Kidney epithelial cell (primary cell): ENCODE results near the gene SLC35E4. TPM values are rescaled to one million over a fixed set of nuclear protein-coding genes. Genes with fewer than 3 reads are reported as not detected.

ENCODE experiments used
- DNase-seq: peaks from one replicate; pipeline ENCODE4 v3.0.0-alpha.2; 2010; ENCODE audit warnings: low read depth
- H3K27me3 ChIP-seq: 2 replicates; pipeline ENCODE4 v1.6.0; 2011; ENCODE audit warnings: low read length; ENCODE audit not compliant: control insufficient read depth, insufficient read depth
- H3K36me3 ChIP-seq: 2 replicates; pipeline ENCODE4 v1.5.1; 2011; ENCODE audit warnings: low read length; ENCODE audit not compliant: control insufficient read depth, insufficient read depth
- H3K4me3 ChIP-seq: 2 replicates; pipeline ENCODE4 v1.5.1; 2011; ENCODE audit warnings: low read depth, mild to moderate bottlenecking, control low read depth, low read length
- total RNA-seq: library from RNA; depleted of rRNA; stranded (reverse); fragments of >200 nt; gene quantifications from 2 replicates; pipeline ENCODE4 v1.2.3, GENCODE V29; 2015
- TF ChIP-seq, protein P1 (sequence below): IDR thresholded peaks from 2 replicates; pipeline ENCODE4 v1.5.1; 2011; ENCODE audit warnings: mild to moderate bottlenecking, moderate library complexity, low read length, control low read depth, inconsistent platforms; ENCODE audit not compliant: insufficient read depth, poor library complexity, severe bottlenecking

The SLC35E4 gene
- total RNA-seq, 1 donor from 2014 or later, result 8.3 TPM

DNA sequence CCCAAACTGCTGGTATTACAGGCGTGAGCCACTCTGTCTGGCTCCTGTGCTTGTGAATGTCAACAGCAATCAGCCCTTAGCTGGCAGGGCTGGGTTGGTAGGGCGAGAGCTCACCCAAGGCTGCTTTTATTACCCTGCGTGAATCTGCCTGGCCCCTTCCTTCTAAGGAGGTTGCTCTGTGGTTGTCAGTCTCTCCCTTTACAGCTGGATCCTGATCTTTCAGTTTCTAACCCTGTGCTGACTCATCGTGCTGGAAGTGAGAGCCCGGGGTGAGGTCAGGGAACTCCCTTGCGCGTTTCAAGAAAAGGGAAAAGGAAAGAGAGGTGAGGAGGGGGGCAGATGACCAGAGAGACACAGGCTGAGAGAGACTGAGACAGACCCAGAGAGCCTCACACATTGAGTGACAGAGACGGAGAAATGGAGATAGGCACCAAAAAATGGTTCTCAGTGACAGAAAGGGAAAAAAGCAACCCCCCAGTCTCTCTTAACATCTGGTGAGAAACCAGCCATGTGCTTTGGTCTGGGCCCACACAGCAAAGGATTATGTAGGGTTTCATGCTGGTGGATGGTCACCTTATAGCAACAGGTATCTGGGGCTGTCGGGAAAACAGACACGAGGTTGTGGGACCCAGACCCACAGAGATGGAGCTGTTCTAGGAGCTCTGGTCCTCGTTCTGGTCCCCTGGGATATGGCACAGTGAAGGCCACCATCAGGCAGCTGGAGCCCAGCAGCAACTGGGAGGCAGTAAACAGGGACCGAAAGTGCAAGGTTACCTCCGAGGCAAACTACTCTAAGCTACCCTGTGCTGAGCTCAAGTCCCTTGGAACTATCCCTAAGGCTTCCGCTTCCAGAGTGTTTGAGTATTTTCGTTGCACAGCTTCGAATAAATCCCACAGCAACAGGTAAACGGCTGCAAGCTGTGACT lies 26.1 kb upstream of the SLC35E4 start:
- TF ChIP-seq, protein P1, sequence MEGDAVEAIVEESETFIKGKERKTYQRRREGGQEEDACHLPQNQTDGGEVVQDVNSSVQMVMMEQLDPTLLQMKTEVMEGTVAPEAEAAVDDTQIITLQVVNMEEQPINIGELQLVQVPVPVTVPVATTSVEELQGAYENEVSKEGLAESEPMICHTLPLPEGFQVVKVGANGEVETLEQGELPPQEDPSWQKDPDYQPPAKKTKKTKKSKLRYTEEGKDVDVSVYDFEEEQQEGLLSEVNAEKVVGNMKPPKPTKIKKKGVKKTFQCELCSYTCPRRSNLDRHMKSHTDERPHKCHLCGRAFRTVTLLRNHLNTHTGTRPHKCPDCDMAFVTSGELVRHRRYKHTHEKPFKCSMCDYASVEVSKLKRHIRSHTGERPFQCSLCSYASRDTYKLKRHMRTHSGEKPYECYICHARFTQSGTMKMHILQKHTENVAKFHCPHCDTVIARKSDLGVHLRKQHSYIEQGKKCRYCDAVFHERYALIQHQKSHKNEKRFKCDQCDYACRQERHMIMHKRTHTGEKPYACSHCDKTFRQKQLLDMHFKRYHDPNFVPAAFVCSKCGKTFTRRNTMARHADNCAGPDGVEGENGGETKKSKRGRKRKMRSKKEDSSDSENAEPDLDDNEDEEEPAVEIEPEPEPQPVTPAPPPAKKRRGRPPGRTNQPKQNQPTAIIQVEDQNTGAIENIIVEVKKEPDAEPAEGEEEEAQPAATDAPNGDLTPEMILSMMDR, result no peak
- H3K27me3 ChIP-seq, result no peaks in the 10 kb centered on the region
- no peaks in the 10 kb centered on the region for H3K36me3 ChIP-seq
- no peak overlapping the region for H3K4me3 ChIP-seq
- DNase-seq, result peak; percentile 81

DNA sequence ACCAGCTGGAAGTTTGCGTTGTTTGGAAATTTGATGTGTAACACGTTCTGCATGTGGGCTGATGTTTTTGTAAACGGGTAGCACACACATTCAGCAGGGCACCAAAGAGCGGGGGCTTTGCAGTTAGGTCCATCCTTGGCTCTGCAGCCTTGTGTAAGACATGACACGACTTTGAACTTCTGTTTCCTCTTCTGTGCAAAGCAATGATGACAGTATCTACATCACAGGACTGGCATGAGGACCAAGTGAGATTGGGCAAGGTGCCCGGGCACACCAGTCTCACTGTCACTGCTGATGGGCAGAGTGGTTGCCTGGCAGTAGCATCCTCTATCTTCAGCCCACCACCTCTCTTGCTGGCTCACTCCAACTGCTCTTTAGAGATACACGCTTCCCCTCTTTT lies 25.3 kb upstream of the SLC35E4 start:
- H3K36me3 ChIP-seq, result no peaks in the 10 kb centered on the region
- DNase-seq, result no peak
- no peaks in the 10 kb centered on the region for H3K27me3 ChIP-seq
- TF ChIP-seq, protein P1, result no peak
- H3K4me3 ChIP-seq, result no peak overlapping the region

DNA sequence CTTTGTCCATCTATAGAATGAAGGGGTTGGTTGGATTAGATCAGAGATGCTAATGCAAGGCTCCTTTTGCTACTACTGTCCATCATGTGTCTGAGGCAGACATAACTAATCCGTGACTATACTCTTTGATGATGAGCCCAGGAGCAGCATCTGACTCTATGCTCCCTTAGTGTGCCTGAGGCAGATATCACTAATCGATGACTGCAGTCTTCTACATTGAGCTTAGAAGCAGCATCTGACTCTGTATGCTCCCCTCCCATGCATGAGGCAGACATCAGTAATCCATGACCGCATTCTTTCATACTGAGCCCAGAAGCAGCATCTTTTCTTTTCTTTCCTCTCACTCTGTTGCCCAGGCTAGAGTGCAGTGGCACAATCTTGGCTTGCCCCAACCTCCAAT lies 24.4 kb upstream of the SLC35E4 start:
- no peak overlapping the region for H3K4me3 ChIP-seq
- TF ChIP-seq, protein P1, result no peak
- H3K36me3 ChIP-seq, result no peaks in the 10 kb centered on the region
- no peaks in the 10 kb centered on the region for H3K27me3 ChIP-seq
- no peak for DNase-seq

DNA sequence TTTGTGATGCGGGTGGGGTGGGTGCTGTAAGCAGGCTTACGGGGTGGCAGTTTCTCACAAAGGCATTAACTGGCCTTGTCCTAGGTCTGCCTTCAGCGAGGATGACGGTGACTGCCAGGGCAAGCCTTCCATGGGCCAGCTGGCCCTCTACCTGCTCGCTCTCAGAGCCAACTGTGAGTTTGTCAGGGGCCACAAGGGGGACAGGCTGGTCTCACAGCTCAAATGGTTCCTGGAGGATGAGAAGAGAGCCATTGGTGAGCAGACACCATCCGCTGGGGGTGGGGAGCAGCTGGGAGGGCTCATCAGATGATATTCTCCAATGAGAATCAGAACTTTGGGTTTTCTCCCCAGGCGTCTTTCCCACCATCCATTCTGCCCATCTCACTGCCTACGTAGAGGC lies 22.8 kb upstream of the SLC35E4 start:
- Histone ChIP-seq H3K27me3 (no peaks in the 10 kb centered on the region), H3K36me3 (no peaks in the 10 kb centered on the region), H3K4me3 (no peak overlapping the region)
- DNase-seq, result no peak
- TF ChIP-seq, protein P1, result no peak

DNA sequence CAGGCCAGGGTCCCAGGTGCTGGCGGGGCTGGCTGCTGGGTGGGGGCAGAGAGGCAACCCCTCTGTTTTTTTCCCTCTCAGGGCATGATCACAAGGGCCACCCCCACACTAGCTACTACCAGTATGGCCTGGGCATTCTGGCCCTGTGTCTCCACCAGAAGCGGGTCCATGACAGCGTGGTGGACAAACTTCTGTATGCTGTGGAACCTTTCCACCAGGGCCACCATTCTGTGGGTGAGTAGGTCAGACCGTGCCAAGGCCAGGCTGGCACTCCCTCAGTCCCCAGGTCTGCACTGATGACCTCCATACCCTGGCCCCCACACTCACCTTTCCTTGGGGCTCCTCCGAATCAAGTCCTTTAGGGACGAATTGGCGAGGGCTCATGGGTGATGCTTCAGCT lies 21.3 kb upstream of the SLC35E4 start:
- H3K36me3 ChIP-seq, result no peaks in the 10 kb centered on the region
- no peak overlapping the region for H3K4me3 ChIP-seq
- TF ChIP-seq, protein P1, result no peak
- H3K27me3 ChIP-seq, result no peaks in the 10 kb centered on the region
- DNase-seq, result no peak

DNA sequence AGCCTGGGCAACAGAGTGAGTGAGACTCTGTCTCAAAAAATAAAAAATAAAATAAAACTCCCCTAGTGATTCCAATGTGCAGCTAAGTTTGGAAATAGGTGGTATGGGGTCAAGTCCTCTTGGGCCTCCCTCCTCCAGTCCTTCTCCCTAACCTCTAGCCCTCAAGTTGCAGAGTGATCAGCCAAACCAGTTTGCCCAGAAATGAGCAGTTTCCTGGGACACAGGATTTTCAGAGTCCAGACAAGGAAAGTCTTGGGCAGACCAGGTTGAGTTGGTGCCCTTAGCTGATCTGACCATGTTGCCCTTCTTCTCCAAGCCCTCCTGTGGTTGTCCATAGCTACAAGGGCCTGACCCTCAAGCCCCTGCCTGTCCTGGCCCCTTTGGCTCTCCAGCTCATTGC lies 20.7 kb upstream of the SLC35E4 start:
- H3K36me3 ChIP-seq, result no peaks in the 10 kb centered on the region
- no peaks in the 10 kb centered on the region for H3K27me3 ChIP-seq
- no peak for DNase-seq
- TF ChIP-seq, protein P1, result no peak
- no peak overlapping the region for H3K4me3 ChIP-seq
